Measurements from ENCODE around the gene S100A7.
"Not testable (repeated sequence)": the region's sequence is repeated elsewhere in the genome, so short reads cannot be mapped to it uniquely, and the experiment has no call there.

Gene S100A7

DNA sequence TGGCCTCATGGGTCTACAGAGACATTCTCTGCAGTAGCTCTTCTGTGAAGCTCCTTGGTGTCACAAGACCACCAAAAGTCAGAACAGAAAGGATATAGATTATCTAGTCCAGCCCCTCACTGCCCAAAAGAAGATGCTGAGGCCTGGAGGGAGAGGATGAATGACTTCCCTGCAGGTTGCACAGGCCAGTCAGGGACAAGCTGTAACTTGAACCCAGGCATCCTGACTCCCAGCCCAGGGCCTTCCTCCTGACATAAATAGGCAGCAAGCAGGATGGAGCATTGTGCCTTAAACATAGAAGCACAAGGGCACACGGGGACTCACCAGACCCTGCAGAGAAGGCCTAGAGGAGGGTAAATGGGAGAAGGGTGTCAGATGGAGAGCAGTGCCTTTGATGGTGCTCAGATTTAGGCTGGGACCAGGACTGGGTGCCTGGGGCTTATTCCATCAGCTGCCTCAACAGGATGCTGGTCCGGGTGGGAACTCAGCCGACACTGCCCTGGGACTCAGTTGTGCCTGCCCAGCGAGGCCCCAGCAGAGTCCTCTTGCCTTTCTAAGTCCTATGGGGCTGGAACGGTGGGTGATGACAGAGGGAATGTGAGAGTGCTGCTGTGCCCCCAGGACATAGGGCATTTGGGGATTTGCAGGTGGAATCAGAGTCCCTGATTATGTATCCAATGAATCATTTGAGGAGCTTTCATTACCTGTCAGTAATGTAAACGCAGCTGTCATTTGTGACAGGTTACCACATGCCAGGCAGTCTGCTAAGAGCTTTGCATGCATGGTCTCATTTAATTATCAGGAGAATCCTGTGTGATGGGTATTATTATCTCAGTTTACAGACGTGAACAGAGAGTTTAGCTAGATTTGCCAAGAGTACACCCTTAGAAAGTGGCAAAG lies 30.9 kb downstream of the S100A7 start:
- no peak for DNase-seq

DNA sequence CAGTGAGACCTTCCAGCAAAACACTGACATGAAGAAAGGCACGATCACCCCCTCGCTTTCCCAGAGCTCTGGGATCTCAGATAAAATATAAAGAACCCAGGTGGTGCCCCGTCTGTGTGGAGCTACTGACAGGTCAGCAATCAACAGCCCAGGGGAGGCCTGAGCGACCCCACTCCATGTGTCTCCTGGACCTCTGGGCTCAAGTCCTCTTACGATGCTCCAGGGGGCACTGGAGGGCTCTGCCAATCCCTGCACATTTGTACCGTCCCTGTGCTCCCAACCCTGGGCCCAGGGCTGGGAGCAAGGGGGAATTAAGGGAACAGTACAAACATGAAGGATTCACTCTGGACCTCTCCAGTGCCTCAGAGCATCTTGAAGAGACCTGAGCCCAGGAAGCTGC lies 31.7 kb downstream of the S100A7 start:
- no peak for DNase-seq

DNA sequence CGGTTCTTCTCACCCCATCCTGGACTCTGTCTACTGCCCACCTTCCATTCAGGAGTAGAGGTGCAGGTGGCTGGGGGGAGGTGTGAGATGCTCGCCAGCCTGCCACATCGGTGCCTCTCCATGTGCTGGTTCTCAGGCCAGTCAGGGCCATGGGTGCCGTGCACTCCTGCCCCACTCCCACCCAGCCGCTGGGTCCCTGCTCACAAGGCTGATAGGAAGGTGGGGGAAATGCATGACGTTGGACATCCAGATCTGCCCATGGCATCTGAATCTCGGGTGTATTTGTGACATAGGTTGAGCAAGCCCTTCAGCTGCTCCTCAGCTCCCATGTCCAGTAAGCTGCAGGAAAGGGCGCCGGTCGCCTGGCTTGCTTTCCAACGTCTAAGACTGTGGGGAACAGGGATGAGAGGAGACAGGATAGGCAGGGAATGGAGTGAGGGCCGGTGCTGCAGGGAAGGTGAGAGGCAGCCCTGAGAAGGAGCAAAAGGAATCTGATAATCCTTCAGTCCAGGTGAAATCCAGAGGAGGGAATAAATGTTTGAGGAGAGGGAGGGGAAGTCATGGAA lies 32.3 kb downstream of the S100A7 start:
- no peak for DNase-seq

DNA sequence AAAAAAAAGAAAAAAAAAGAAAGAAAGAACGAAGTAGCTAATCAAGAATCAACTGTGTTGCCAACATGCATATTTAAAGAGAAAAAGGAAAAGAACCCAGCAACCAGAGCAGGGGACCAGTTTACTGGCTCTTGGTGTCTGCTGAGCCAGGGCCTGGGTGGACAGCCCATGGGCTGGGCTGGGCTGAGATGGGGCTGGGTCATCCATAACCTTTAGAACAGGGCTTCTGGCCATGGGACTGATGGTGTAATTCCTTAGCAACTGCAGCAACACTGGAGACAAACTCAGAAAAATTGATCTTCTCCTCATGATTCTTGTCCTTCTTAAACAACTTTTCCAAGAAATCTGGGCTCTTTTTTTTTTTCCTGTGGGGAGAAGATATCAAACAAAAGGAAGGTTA lies 33.6 kb downstream of the S100A7 start:
- no peak for DNase-seq

DNA sequence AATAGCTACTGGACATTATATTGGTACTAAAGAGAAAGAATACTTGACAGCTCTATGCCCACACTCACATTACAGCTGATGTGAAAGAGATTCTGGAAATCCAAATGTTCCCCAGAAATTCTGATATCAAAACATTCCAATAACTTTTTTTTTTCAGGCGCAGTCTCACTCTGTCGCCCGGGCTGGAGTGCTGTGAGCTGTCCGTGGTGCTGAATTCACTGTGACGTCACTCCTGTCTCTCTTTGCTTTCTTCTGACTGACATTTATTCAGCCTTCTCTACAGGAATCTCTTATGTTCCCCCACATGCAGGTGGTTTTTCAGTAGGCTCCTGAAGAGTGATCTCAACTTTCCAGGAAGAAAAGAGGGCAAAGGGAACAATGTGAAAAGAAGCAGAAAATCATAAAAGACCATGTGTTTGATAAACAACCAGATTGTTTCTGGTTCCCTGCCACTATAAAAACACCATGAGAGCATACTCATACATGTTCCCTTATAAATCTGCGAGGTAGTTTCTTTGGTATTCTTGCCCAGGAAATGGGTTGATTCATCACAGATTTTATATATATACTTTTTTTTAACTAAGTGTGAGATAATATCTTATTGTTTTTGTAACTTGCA lies 37.9 kb downstream of the S100A7 start:
- DNase-seq = peak in 1 of 2 donors; percentile 6

DNA sequence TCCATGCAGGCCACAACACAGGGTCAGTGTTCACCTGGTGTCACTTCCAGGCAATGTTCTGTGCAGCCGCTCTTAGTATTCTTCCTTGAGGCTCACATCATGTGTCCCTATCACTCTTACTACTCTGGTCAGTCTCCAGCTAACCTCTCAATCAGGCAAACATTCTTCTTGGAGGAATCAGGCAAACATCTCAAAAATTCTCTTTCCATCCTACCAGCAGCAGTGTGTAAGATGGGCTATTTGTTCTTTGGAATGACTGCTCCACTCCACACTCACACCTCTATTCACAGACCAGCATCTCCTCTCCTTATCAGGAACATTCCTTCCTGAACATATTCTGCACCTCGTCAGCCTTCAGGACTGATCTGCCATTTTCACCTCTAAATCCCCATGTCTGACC lies 40.1 kb downstream of the S100A7 start:
- DNase-seq = no peak

DNA sequence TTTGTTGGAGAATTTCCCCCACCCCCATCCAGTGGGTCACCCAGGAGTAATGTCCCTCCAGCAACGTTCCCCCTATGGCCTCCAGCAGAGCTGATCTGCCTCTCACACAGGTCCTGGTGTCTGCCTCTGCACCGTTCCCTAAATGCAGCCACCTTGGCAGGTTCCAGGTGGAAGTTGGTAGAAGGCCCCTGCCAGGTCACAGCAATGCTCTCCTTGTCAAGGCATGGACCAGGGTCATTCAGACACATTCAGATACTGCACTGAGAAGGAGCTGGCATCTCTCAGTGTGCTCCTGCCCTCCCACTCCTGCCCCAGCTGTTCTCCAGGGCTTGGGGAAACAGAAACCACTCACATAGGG lies 41.0 kb downstream of the S100A7 start:
- not testable (repeated sequence) for DNase-seq

DNA sequence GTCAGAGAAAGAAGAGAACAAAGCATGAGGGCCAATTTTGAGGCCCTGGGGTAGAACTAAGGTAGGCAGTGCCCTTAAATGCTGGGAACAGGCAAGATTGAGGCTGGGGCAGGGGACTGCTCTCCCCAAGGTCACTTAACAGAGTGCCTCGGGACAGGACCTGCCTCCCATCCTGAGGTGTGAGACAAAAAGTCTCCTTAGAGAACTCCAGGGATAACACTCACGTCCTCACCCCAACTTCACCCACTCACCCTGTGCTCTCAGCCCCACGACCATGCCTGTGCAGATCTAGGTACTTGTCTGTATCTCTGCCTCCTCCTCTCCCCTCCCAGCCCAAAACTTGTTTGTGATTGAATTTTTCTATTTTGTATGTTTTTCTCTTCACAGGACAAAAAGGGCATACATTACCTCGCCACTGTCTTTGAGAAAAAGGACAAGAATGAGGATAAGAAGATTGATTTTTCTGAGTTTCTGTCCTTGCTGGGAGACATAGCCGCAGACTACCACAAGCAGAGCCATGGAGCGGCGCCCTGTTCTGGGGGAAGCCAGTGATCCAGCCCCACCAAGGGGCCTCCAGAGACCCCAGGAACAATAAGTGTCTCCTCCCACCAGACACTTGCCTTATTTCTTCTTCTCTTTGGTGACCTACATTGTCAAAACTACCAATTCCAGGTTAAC lies 41.6 kb downstream of the S100A7 start:
- not testable (repeated sequence) for DNase-seq

DNA sequence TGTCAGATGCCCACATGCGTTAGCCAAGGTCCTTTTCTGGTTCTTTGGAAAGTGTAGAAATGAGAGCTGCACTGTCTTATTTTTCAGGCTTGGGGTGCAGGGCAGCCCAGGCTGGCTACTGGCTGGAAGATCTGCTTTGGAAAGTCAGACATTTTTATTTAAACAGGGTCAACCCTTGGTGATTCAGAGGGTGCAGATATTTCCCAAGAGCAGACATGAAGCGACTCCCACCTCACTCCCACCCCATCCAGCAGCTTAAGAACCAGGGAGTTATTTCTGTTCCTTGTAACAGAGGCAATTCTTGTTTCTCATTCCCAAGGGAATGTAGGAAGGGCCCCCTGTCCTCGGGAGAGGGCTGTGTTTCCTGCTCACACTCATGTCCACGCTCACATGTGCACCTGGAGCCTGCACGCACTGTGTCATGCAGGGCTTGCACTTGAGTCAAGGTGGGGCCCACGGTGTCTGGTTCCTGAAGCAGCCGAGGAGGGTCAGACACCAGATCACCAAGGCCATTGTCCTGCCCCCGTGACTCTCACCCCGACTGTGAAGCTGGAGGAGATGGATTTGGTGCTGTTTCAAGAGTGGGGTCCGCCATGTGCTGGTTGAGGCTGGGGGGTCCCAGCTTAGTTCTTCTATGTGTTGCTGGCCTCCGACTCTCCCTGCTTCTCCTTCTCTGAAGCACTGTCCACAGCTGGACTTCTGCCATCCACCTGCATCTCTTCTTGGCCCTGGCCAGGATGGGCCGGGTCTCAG lies 43.1 kb downstream of the S100A7 start:
- DNase-seq = no peak

DNA sequence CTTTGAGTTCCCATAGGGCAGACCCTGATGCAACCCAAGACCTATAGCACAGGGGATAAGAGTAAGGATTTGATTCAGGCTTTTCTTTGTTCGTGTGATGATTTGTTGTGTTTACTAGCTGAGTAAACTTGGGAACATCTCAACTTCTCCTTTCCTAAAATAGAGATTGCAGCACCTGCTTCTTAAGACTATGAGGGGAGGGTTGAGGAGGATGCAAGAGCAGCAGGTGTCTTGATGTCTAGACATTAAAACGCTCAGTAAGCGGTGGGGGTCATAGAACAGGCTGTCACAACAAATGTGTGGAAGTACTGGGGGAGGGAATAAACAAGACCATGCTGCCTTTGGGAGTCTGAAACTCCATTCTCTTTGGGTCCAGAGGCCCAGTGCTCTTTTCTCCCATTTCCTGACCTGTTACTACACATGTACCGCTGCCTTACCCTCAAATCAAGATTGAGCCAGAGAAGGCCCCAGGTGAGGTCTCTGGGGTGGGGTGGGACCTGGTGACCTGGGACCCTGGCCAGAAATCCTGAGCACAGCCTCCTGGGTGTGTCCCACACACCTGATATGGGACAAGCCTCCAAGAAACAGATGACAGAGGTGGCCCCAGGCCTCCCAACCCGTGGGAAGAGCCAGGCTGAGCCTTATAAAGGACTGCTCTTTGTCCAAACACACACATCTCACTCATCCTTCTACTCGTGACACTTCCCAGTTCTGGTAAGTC lies 44.4 kb downstream of the S100A7 start, which contains the start of gene S100A7A:
TSS of gene S100A7A (plus strand) at position 671 of the 721 bp plus-strand sequence. CDS start 1,563 bp downstream, outside the sequence.
- DNase-seq = no peak

DNA sequence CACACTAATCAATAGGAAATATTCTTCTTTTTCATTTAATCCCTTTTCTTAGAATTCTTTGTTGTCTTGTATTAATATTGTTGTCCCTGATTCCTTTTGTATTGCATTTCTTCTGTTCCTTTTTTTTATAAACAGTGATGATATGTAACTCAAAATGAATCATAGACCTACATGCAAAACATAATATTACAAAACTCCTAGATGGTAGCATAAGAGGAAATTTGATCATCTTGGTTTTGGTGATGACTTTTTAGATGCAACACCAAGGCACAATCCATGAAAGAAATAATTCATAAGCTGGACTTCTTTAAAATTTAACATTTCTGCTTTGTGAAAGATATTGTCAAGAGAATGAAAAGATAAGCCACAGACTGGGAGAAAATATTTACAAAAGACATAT lies 46.5 kb downstream of the S100A7 start:
- DNase-seq = not testable (repeated sequence)

Data from hippocampal formation (tissue), 2 donors.